LNCAP (cell line): Measurements from ENCODE around the gene MAPK7.

Experiments
- CTCF ChIP-seq: fragments of 450-650 bp; IDR thresholded peaks from 2 replicates; pipeline ENCODE4 v1.5.1; 2017; ENCODE audit warnings: mild to moderate bottlenecking

MAPK7 gene

GRCh38 chr17:19378416-19379360 lies at the start of gene MAPK7:
MAPK7 (plus strand) TSS chr17:19378498; CDS start chr17:19378901, 403 bp downstream.
- no peak for TF ChIP-seq CTCF

GRCh38 chr17:19329136-19329535 lies 49.2 kb upstream of the MAPK7 start:
- TF ChIP-seq CTCF, result no peak

GRCh38 chr17:19329839-19330238 lies 48.5 kb upstream of the MAPK7 start:
- TF ChIP-seq CTCF, result no peak

GRCh38 chr17:19330271-19330670 lies 48.0 kb upstream of the MAPK7 start:
- TF ChIP-seq CTCF, result no peak

GRCh38 chr17:19331134-19331533 lies 47.2 kb upstream of the MAPK7 start:
- TF ChIP-seq CTCF, result no peak

GRCh38 chr17:19331543-19332245 lies 46.6 kb upstream of the MAPK7 start:
- TF ChIP-seq CTCF, result no peak

GRCh38 chr17:19332371-19333131 lies 45.7 kb upstream of the MAPK7 start:
- no peak for TF ChIP-seq CTCF
